GM19467 (cell line): ENCODE results near the gene AGO4.

Experiments
- ATAC-seq: cut with Tn5 transposase; IDR thresholded peaks from one replicate; pipeline ENCODE4 v1.9.1; 2021; ENCODE audit warnings: mild to moderate bottlenecking, moderate library complexity; ENCODE audit not compliant: unreplicated experiment

AGO4 gene

GRCh38 chr1:35894183-35894582 lies 86.4 kb downstream of the AGO4 start:
- no peak for ATAC-seq

DNA sequence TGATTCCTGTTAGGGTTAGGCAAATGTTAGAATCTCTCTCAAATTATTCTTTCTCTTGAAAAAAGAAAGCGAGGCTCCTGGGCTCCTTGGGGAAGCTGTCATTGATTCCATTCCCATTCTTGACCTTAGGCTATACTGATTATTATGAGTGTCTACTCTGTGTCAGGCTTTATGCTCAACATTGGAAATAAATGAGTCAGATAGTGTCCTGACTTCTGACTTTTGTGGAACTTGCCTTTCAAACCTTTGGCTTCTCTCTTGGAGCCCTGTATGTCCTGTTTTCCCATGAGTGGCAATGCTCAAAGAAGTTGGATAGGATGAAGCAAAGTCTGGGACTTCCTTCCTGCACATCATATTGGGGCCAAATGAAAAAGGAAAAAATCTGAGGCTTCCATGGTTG lies 86.8 kb downstream of the AGO4 start:
- ATAC-seq: no peak

- no peak for ATAC-seq
Observed at GRCh38 chr1:35899941-35900340, 92.1 kb downstream of the AGO4 start.

DNA sequence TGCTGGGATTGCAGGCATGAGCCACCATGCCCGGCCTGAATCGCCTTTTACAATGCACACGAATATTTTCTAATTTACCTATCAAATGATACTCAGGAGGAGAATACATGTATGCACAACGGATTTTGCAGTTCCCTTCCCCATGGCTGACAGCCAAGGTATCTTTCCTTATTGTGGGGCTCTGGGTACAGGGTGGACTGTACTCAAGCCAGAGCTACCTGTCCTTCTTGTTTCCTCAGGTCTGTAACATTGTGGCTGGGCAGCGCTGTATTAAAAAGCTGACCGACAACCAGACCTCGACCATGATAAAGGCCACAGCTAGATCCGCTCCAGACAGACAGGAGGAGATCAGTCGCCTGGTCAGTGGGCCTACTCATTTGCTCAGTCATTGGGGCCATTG lies 93.4 kb downstream of the AGO4 start:
- ATAC-seq: no peak

DNA sequence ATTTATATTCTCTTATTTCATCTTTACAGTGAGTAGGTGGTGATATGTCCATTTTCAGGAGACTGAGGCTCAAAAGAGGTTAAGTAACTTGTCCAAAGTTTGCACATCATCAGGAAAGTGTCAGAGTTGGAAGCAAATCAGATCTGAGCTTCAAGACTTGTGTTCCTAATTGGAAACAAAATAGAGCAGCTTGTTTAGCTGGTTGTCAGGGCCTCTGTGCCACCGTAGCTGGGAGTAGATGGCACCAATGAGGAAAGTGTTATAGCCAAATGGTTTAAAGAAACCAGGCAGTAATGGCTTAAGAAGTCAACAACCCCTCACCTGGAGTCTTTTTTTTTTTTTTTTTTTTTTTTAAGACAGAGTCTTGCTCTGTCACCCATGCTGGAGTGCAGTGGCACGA lies 94.9 kb downstream of the AGO4 start:
- ATAC-seq: no peak
